Left ventricle myocardium inferior (tissue), 1 donor: ENCODE results near the gene LRG1. TPM values are rescaled to one million over a fixed set of nuclear protein-coding genes. Genes with fewer than 3 reads are reported as not detected.

Experiments
- DNase-seq: peaks from one replicate; pipeline ENCODE4 v3.0.0-alpha.2; 2020
- H3K27ac ChIP-seq: fragments of 200-600 bp; replicated peaks from 2 replicates; pipeline ENCODE4 v1.8.0; 2021
- H3K27me3 ChIP-seq: fragments of 200-600 bp; 2 replicates; pipeline ENCODE4 v1.8.0; 2021; ENCODE audit warnings: low read depth
- H3K36me3 ChIP-seq: fragments of 200-600 bp; 2 replicates; pipeline ENCODE4 v1.8.0; 2021
- H3K4me1 ChIP-seq: fragments of 200-600 bp; 2 replicates; pipeline ENCODE4 v1.8.0; 2021
- H3K4me3 ChIP-seq: fragments of 200-600 bp; 2 replicates; pipeline ENCODE4 v1.8.0; 2021; ENCODE audit warnings: mild to moderate bottlenecking, moderate library complexity
- H3K9me3 ChIP-seq: fragments of 200-600 bp; replicated peaks from 2 replicates; pipeline ENCODE4 v1.8.0; 2021
- intact Hi-C: fragments of 100-400 bp; cut with micrococcal nuclease; formaldehyde crosslinking; loops from one replicate; pipeline ENCODE4 v1.11.0; 2022
- total RNA-seq: library from RNA; stranded (reverse); fragmentation: NEBNext Ultra II Directional; extraction: Animal tissue kit (Norgen Biotek cat#: 25700); gene quantifications from one replicate; pipeline ENCODE4 v1.2.1, GENCODE V29; 2021
- TF ChIP-seq, protein P1 (sequence below): fragments of 200-600 bp; IDR thresholded peaks from 2 replicates; pipeline ENCODE4 v1.8.0; 2021; ENCODE audit warnings: antibody characterized with exemption, mild to moderate bottlenecking, borderline replicate concordance
- donor health status: DM: no; HTN: yes; CAD: no; lungs with severe emphysema.

Gene LRG1
- total RNA-seq, 1 donor from 2014 or later, result 0.41 TPM

DNA sequence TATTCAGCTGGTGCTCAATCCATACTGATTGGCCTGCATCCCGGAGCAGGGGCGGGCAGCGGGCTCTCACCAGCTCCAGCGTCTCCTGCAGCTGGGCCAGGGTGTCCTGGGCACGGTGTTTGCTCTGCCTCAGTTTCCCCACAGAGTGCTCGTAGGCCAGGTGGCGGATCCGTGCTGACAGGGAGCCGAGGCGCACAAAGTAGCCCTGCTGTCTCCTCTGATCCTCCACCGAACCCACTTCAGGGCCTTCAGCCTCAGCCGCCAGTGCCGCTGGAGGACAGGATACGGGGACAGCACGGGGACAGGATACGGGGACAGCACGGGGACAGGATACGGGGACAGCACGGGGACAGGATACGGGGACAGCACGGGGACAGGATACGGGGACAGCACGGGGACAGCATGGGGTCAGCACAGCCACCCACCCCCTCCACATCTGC is 14.3 kb downstream of the LRG1 start:
- Histone ChIP-seq H3K36me3 (no peaks in the 10 kb centered on the region), H3K27ac (no peak overlapping the region), H3K4me1 (no peaks in the 10 kb centered on the region), H3K27me3 (no peaks in the 10 kb centered on the region), H3K9me3 (no peaks in the 10 kb centered on the region), H3K4me3 (no peak overlapping the region)
- intact Hi-C loops, result no loop called here
- no peak for DNase-seq
- TF ChIP-seq, protein P1, sequence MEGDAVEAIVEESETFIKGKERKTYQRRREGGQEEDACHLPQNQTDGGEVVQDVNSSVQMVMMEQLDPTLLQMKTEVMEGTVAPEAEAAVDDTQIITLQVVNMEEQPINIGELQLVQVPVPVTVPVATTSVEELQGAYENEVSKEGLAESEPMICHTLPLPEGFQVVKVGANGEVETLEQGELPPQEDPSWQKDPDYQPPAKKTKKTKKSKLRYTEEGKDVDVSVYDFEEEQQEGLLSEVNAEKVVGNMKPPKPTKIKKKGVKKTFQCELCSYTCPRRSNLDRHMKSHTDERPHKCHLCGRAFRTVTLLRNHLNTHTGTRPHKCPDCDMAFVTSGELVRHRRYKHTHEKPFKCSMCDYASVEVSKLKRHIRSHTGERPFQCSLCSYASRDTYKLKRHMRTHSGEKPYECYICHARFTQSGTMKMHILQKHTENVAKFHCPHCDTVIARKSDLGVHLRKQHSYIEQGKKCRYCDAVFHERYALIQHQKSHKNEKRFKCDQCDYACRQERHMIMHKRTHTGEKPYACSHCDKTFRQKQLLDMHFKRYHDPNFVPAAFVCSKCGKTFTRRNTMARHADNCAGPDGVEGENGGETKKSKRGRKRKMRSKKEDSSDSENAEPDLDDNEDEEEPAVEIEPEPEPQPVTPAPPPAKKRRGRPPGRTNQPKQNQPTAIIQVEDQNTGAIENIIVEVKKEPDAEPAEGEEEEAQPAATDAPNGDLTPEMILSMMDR, result no peak

DNA sequence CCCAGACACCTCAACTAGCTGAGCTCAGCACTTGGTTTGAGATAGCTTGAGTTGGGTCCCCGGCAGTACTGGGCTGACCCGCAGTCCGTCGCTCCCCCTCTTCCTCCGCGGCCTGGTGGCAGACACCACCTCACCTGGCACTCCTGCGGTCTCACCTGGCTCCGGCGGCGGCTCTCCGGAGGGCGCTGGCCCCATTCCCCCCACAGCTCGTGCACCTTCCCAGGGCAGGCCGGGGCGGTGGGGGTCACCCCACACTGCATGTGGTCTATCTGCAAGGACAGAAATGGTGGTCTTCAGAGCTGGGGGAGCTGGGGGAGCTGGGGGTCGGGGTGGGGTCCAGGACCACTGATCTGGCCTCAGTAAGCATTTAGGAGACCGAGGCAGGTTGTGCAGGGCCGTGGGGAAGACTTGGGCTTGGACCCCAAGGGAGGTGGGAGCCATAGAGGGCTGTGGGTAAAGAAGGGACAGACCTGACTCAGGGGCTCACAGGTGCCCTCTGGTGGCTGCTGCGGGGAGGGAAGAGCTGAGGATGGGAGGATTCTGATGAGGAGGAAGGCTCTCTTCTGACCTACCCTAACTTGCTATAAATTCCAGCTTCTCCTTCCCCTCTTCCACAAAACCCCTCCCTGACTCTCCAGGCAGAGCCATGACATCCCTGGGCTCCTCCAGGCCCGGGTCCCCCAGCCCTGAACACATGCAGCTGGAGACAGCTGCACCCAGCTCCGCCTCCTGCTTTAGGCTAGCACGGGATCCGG is 14.9 kb downstream of the LRG1 start:
- Histone ChIP-seq H3K9me3 (no peaks in the 10 kb centered on the region), H3K36me3 (no peaks in the 10 kb centered on the region), H3K4me3 (no peak overlapping the region), H3K27me3 (no peaks in the 10 kb centered on the region), H3K4me1 (peaks cover 2% of the 10 kb centered on the region), H3K27ac (no peak overlapping the region)
- intact Hi-C loops, result no loop called here
- TF ChIP-seq, protein P1, result peak; percentile 80
- DNase-seq, result peak; percentile 58

DNA sequence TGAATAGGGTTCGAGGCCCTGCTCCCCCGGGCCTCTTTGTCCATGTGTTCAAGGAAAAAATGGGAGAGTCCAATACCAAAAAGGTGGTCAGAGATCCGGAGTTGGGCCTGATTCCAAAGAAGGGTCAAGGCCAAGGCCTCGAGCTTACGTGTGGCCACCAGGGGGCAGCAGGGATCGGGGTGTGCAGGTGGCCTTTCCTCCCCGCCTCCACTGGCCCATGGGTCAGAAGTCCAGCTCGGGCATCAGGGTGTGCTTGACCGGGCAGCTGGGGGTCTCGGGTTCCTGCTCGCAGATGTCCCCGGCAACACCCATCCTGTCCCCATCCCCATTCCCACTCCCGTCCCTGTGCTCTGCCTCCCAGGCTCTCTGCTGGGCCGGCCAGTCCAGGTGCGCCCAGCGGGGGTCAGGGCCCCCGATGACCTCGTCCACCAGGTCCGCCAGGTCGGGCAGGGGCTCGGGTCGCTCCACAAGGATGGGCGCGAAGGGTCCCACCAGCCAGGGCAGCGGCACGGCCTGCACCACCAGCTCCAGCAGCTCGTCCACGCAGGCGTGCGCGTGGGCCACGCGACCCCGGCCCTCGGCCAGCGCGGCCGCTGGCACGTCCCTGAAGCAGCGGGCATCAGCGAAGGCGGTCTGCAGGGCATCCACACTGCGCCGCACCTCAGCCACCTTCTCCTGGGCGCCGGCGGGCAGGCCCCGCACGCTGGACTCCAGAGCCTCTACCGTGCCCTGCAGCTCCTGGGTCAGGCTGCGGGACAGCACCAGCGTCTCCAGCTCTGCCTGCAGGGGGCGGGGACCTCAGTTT is 16.3 kb downstream of the LRG1 start:
- no peak overlapping the region for H3K4me3 ChIP-seq
- intact Hi-C loops, result no loop called here
- TF ChIP-seq, protein P1, result peak; percentile 71
- no peaks in the 10 kb centered on the region for H3K9me3 ChIP-seq
- peaks cover 16% of the 10 kb centered on the region for H3K4me1 ChIP-seq
- no peaks in the 10 kb centered on the region for H3K36me3 ChIP-seq
- no peak overlapping the region for H3K27ac ChIP-seq
- peaks cover 9% of the 10 kb centered on the region for H3K27me3 ChIP-seq
- peak; percentile 51 for DNase-seq

DNA sequence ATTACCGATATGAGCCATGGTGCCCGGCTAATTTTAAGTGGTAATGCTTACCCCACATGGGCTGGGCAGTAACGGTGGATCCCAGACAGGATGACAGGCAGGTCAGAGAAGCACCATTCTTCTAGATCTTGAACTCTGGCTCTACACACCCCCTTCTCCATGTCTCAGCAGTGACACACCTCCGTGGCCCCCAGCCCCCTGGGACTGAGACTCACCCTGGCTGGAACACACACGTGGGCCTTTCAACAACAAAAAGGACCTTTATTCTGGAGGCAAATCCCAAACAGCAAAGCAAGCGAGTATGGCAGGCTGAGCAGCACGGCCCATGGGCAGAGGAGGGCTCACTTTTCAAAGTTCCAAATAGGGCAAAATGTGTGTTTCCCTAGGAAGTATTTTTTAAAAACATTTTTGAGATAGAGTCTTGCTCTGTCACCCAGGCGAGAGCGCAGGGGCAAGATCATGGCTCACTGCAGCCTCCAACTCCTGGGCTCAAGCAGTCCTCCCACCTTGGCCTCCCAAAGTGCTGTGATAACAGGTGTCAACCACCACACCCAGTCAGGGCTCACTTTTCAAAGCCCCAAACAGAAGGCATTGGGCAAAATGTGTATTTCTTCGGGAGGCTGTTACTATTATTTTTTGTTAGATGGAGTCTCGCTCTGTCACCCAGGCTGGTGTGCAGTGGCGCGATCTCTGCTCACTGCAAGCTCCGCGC is 17.4 kb downstream of the LRG1 start:
- H3K27ac ChIP-seq, result no peak overlapping the region
- H3K27me3 ChIP-seq, result peaks cover 14% of the 10 kb centered on the region
- H3K4me1 ChIP-seq, result peaks cover 25% of the 10 kb centered on the region
- H3K4me3 ChIP-seq, result no peak overlapping the region
- no peak for DNase-seq
- TF ChIP-seq, protein P1, result no peak
- intact Hi-C loops, result no loop called here
- H3K36me3 ChIP-seq, result no peaks in the 10 kb centered on the region
- H3K9me3 ChIP-seq, result no peaks in the 10 kb centered on the region

DNA sequence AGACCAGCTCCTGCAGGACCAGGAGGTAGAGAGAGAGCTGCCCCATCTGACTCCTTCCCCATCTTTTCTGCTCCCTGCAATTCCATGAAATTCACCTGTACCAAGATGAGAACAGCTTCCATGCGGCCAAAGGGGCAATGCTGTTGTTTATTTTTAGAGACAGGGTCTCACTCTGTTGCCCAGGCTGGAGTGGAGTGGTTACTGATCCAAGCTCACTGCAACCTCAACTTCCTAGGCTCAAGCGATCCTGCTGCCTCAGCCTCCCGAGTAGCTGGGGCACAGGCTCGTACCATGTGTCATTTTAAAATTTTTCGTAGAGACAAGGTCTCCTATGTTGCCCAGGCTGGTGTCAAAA is 18.0 kb downstream of the LRG1 start:
- H3K4me3 ChIP-seq, result no peak overlapping the region
- no peaks in the 10 kb centered on the region for H3K36me3 ChIP-seq
- peaks cover 27% of the 10 kb centered on the region for H3K4me1 ChIP-seq
- intact Hi-C loops, result no loop called here
- H3K27ac ChIP-seq, result no peak overlapping the region
- TF ChIP-seq, protein P1, result no peak
- H3K27me3 ChIP-seq, result peaks cover 20% of the 10 kb centered on the region
- no peaks in the 10 kb centered on the region for H3K9me3 ChIP-seq
- no peak for DNase-seq
